OCI-LY1 (cell line): Measurements from ENCODE around the gene DZIP1L.

Source experiments
- CTCF ChIP-seq: fragments of 200-600 bp; sonication (generic), shearing (Covaris generic); IDR thresholded peaks from 2 replicates; pipeline ENCODE4 v1.5.1; 2017; ENCODE audit warnings: mild to moderate bottlenecking, antibody characterized with exemption, low read length, moderate library complexity, mixed read lengths
- EZH2 ChIP-seq: fragments of 200-600 bp; sonication (generic), shearing (Covaris generic); IDR thresholded peaks from 2 replicates; pipeline ENCODE4 v1.8.0; 2017; ENCODE audit warnings: borderline replicate concordance, mixed run types, mild to moderate bottlenecking, antibody characterized with exemption, low read length, moderate library complexity, mixed read lengths

GRCh38 chr3:138078901-138079344 is 36.5 kb downstream of the DZIP1L start:
- TF ChIP-seq CTCF (no peak), EZH2 (no peak)
